Measurements from ENCODE around the gene APOBEC3G.
"Not testable (repeated sequence)": the region's sequence is repeated elsewhere in the genome, so short reads cannot be mapped to it uniquely, and the experiment has no call there.

APOBEC3G gene

DNA sequence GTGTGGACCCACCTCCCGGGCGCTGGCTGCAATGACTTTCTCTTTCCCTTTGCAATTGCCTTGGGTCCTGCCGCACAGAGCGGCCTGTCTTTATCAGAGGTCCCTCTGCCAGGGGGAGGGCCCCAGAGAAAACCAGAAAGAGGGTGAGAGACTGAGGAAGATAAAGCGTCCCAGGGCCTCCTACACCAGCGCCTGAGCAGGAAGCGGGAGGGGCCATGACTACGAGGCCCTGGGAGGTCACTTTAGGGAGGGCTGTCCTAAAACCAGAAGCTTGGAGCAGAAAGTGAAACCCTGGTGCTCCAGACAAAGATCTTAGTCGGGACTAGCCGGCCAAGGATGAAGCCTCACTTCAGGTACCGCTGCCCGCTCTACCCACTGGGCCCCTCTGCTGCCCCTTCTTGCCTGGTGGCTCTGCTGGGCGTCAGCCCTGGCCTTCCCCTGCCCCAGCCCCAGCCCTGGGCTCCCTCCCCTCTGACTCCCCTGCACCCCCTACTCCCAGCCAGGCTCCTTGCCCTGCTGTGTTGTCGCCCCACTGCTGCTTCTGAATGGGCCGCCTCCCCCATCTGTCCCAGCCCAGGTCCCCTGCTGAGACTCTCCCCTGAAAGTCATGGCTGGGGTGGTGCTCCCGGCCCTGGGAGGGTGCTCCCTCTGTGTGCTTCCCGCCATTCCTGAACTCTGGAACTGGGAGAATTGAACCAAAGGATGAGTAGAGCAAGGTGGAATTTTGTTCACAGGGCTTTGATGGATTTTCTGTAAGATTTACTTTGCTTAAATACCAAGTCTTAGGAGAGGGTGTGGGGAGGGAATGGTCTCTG is at the start of gene APOBEC3G:
Gene APOBEC3G, plus strand, starts transcription at position 250 of the 815 bp plus-strand sequence. Its CDS starts 87 bp downstream, at position 337.
- not testable (repeated sequence) for DNase-seq

DNA sequence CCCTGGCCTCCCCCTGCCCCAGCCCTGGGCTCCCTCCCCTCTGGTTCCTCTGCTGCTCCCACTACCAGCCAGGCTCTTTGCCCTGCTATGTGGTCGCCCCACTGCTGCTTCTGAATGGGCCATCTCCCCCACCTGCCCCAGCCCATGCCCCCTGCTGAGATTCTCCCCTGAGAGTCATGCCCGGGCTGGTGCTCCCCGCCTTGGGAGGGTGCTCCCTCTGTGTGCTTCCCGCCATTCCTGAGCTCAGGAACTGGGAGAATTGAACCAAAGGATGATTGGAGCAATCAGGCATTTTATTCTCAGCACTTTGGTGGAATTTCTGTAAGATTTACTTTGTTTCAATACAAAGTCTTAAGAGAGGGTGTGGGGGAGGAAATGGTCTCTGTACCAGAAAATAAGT is 49.4 kb upstream of the APOBEC3G start:
- DNase-seq: no peak

DNA sequence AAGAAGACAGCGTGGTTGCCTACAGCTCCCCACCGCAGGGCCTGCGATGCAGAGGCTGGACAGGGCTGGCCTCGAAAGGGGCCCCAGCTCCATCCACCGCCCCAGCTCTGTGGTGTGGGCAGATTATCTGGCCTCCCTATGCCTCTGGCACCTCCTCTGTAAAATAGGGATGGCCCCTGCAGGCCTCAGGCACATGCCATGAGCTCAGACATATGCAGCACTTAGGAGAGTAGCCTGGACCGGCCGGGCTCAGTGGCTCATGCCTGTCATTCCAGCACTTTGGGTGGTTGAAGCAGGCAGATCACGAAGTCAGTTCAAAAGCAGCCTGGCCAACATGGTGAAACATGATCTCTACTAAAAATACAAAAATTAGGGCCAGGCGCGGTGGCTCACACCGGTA is 48.8 kb upstream of the APOBEC3G start:
- DNase-seq: no peak

DNA sequence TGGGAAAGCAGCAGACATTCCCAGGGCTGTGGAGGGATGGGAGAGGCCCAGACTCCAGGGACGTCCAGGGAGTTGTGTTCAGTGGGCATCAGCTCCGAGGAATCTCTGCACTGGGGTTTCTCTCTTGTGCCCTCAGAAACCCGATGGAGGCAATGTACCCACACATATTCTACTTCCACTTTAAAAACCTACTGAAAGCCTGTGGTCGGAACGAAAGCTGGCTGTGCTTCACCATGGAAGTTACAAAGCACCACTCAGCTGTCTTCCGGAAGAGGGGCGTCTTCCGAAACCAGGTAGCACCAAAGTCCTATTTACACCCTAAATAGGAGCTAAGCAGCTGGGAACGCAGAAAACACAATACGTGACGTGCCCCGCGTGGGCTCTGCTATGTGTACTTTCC is 47.8 kb upstream of the APOBEC3G start:
- DNase-seq: no peak

DNA sequence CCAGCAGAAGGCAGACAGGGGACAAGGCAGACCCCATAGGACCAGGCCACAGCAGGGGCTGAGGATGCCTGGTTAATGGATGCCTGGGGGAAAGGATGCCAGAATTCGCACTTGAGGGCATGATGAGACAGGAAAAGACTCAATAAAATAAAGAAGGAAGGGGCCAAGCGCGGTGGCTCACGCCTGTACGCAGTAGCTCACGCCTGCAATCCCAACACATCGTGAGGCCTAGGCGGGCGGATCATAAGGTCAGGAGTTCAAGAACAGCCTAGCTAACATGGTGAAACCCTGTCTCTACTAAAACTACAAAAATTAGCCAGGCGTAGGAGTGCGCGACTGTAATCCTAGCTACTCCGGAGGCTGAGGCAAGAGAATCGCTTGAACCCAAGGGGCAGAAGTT is 46.4 kb upstream of the APOBEC3G start:
- no peak for DNase-seq

DNA sequence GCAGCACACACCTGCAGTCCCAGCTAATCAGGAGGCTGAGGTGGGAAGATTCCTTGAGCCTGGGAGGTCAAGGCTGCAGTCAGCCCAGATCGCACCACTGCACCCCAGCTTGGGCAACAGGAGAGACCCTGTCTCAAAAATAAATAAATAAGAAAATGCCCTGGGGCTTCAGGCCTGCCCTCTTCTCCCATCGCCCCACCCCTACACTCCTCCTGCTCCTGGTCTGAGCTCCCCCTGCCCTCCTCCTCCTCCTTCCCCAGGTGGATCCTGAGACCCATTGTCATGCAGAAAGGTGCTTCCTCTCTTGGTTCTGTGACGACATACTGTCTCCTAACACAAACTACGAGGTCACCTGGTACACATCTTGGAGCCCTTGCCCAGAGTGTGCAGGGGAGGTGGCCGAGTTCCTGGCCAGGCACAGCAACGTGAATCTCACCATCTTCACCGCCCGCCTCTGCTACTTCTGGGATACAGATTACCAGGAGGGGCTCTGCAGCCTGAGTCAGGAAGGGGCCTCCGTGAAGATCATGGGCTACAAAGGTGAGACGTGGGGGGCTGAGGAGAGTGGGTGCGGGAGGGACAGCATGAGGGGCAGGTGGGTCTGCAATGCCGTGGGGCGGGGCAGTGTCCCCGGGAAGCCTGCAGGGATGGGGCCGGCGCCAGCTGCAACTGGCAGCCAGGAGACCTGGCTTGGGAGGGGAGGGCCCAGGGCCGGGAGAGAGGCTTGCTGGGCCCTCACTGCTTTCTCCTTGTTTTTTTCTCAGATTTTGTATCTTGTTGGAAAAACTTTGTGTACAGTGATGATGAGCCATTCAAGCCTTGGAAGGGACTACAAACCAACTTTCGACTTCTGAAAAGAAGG is 45.4 kb upstream of the APOBEC3G start:
- not testable (repeated sequence) for DNase-seq

DNA sequence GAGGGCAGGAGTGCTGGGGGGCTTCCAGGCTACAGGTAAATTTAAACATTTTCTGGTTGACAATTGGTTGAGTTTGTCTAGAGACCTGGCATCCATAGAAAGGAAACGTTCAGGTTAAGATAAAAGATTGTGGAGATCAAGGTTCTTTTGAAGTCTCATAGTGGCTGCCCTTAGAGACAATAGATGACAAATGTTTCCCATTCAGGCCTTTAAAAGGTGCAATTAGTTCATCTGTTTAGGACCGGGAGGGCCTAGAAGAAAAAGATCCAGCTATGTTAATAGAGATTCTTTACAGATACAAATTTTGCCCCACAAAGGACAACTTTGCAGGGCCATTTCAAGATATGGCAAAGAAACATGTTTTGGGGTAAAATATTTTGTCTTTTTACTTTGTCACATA is 40.0 kb upstream of the APOBEC3G start:
- DNase-seq: not testable (repeated sequence)

DNA sequence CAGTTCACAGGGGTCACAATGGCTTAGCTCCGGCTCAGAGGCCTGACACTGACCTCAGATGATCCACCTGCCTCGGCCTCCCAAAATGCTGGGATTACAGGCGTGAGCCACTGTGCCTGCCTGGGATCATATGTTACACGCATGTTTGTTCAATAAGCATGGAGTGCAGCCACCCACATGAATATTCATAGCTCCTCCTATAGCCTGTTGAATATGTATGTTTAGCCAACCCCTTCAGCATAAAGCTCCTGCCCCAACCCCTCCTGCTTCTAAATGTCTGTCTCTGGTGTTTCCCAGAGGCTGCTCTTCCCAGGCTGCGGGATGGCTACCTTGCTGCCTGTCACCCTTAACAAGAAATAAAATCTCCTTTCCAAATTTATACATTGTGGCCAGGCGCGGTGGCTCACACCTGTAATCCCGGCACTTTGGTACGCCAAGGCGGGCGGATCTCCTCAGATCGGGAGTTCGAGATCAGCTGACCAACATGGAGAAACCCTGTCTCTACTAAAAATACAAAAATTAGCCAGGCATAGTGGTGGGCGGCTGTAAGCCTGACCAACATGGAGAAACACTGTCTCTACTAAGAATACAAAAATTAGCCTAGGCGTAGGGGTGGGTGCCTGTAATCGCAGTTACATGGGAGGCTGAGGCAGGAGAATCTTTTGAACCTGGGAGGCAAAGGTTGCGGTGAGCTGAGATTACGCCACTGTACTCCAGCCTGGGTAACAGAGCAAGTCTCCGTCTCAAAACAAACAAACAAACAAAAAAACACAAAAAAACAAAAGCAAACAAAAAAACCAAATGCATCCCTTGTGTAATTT is 37.6 kb upstream of the APOBEC3G start:
- no peak for DNase-seq

DNA sequence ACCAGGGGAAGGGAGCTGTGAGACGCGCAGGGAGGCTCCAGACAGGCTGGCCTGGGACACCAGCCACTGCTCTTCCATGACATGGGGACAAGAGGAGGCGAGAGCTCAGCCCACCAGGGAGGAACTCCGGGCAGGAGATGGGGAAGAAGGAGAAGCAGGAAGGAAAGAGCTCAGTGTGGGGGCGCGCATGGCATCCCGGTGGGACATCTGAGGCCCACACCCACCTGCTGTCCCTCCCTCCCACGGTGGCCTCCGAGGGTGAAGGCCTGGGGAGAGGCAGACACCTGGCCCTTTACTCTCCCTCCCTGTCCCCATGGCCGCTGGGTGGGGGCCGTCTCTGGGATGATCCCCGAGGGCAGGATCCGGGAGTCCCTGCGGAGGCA is 36.9 kb upstream of the APOBEC3G start:
- DNase-seq: not testable (repeated sequence)

DNA sequence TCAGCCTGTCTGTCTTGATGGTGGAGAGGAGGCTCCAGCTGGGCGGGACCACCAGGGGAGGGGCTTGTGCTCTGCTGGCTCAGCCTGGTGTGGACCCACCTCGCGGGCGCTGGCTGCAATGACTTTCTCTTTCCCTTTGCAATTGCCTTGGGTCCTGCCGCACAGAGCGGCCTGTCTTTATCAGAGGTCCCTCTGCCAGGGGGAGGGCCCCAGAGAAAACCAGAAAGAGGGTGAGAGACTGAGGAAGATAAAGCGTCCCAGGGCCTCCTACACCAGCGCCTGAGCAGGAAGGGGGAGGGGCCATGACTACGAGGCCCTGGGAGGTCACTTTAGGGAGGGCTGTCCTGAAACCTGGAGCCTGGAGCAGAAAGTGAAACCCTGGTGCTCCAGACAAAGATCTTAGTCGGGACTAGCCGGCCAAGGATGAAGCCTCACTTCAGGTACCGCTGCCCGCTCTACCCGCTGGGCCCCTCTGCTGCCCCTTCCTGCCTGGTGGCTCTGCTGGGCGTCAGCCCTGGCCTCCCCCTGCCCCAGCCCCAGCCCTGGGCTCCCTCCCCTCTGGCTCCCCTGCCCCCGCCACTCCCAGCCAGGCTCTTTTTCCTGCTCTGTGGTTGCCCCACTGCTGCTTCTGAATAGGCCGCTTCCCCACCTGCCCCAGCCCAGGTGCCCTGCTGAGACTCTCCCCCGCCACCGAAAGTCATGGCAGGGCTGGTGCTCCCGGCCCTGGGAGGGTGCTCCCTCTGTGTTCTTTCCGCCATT is 36.4 kb upstream of the APOBEC3G start, which contains the start of gene APOBEC3F:
Gene APOBEC3F, plus strand, starts transcription at position 327 of the 759 bp plus-strand sequence. Its CDS starts 97 bp downstream, at position 424.
- not testable (repeated sequence) for DNase-seq

DNA sequence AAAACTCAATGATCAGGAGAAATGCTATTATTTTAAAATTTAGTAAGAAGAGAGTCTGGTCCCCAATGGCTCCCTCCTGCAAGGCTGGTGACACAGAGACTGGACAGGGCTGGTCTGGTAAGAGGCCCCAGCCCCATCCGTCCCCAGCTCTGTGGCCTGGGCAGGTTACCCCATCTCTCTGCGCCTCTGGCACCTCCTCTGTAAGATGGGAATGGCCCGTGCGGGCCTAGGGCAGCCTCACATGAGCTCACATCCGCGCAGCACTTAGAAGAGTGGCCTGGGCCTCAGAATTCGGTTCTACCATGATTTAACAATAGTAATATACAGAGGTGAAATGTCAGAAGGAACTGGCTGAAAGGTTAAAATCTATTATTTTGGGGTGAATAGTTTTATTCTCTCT is 35.2 kb upstream of the APOBEC3G start:
- no peak for DNase-seq

DNA sequence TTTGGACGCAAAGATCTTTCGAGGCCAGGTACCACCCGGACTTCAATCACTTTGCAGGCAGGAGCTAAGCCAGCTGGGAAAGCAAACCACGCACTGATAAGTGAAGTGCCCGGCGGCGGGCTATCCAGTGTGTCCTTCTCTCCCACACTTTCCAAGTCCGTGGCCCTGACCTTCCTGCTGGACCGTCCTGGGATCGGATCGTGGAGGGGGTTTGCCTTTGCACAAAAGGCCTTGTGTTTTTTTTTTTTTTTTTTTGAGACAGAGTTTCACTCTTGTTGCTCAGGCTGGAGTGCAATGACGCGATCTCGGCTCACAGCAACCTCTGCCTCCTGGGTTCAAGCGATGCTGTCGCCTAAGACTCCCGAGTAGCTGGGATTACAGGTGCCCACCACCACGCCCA is 34.0 kb upstream of the APOBEC3G start:
- not testable (repeated sequence) for DNase-seq

DNA sequence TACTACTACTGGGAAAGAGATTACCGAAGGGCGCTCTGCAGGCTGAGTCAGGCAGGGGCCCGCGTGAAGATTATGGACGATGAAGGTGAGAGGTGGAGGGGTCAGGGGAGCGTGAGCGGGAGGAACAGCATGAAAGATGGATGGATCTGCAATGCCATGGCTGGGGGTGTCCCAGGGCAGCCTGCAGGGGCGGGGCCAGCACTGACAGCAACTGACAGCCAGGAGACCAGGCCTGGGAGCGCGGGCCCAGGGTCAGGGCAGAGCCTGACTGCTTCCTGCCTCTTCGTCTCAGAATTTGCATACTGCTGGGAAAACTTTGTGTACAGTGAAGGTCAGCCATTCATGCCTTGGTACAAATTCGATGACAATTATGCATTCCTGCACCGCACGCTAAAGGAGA is 31.9 kb upstream of the APOBEC3G start:
- DNase-seq: not testable (repeated sequence)

DNA sequence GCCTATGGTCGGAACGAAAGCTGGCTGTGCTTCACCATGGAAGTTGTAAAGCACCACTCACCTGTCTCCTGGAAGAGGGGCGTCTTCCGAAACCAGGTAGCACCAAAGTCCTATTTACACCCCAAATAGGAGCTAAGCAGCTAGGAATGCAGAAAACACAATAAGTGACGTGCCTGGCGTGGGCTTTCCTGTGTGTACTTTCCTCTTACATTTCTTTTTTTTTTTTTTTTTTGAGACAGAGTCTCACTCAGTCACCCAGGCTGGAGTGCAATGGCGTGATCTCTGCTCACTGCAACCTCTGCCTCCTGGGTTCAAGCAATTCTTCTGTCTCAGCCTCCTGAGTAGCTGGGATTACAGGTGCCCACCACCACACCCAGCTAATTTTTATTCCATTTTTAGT is 27.6 kb upstream of the APOBEC3G start:
- not testable (repeated sequence) for DNase-seq

DNA sequence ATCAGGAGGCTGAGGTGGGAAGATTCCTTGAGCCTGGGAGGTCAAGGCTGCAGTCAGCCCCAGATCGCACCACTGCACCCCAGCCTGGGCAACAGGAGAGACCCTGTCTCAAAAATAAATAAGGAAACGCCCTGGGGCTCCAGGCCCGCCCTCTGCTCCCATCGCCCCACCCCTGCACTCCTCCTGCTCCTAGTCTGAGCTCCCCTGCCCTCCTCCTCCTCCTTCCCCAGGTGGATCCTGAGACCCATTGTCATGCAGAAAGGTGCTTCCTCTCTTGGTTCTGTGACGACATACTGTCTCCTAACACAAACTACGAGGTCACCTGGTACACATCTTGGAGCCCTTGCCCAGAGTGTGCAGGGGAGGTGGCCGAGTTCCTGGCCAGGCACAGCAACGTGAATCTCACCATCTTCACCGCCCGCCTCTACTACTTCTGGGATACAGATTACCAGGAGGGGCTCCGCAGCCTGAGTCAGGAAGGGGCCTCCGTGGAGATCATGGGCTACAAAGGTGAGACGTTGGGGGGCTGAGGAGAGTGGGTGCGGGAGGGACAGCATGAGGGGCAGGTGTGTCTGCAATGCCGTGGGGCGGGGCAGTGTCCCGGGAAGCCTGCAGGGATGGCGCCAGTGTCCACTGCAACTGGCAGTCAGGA is 25.1 kb upstream of the APOBEC3G start:
- DNase-seq: not testable (repeated sequence)

DNA sequence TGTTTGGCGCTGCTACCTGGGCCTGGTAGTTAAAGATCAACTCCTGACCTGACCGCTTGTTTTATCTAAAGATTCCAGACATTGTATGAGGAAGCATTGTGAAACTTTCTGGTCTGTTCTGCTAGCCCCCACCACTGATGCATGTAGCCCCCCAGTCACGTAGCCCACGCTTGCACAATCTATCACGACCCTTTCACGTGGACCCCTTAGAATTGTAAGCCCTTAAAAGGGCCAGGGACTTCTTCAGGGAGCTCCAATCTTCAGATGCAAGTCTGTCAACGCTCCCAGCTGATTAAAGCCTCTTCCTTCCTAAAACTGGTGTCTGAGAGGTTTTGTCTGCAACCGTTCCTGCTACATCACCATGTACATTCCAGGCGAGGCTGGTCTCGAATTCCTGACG is 21.4 kb upstream of the APOBEC3G start:
- DNase-seq: no peak

DNA sequence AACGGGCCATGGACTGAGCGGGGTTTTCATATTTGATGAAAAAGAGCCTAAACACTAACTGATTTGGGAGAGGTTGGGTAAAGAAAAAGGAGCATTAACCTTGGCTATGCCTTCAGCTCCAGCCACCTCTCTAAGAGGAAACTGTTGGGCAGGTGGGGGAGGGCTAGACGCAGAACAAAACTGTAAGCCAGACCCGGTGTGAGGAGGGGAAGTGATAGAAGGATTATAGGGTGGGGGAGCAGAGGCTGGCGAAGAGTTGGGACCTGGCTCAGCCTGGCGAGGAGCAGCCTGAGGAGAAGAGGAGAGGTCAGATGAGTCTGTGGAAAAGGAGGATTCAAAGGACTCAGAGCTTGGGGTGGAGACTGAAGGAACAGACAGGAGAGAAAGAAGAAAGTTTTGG is 15.8 kb upstream of the APOBEC3G start:
- DNase-seq: not testable (repeated sequence)

DNA sequence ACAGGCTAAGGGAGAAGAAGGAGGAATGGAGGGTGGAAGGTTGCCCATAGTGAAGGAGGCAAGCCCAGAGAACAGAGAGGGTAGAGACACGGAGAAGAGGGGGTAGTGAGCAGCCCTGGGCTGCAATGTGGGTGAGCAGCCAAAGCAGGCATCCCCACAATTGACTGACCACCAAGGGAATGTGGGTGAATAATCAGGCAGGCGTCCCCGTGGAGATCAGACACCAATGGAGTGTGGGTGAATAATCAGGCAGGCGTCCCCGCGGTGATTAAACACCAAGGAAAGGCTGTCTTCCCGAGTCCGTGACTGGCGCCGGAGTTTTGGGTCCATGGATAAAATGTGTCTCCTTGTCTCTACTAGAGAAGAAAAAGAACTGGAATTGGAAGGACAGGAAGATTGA is 15.1 kb upstream of the APOBEC3G start:
- DNase-seq: not testable (repeated sequence)

DNA sequence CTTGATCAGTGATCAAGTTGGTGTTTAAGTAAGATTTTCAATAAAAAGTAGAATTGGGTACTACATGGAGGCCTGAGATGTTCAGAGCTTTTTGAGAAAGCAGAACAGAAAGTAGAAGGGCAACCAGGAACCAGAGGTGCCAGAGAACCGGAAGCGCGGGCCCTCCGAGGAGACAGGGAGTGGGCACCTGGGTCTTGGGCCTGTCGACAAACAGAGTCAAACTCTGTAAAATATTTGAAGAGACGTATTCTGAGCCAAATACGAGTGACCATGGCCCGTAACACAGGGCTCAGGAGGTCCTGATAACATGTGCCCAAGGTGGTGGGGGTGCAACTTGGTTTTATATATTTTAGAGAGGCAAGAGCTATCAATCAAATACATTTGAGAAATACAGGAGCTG is 13.2 kb upstream of the APOBEC3G start:
- not testable (repeated sequence) for DNase-seq

DNA sequence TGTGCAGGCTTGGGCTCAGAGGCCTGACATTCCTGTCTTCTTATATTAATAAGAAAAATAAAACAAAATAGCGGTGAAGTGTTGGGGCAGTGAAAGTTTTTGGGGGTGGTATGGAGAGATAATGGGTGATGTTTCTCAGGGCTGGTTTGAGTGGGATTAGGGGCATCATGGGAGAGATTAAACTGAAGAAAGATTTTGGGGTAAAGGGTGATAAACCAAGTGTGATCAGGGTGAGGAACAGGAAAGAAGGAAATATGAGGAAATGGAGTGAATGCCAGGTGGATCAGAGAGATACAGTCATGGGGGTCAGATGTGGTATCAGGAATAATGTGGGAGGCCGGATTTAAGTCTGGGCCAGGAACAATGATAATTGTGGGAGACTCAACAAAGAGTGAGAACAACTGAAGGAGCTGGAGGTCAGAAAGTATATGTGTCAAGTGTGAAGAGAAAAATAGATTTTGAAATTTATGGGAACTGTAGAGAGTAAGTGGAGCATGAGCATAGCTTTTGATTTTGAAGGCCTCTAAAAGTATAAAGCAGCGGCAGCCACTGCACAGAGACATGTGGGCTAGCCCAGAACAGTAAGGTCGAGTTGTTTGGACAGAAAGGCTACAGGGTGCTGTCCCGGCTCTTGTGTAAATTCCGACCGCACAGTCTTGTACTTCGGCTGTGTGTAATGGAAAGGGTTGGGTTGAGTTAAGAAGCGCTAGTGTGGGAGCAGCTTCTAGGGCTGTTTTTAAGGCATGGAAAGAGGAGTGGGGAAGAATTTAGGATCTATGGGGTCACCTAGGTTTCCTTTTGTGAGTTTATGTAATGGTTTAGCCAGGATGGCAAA is 10.4 kb upstream of the APOBEC3G start:
- DNase-seq: not testable (repeated sequence)

All from NCI-H446 (cell line).